Epithelial cell of proximal tubule (primary cell): ENCODE measurements around the gene DYSF. TPM values are rescaled to one million over a fixed set of nuclear protein-coding genes. Genes with fewer than 3 reads are reported as not detected.

ENCODE experiments used
- DNase-seq: peaks from one replicate; pipeline ENCODE4 v3.0.0-alpha.2; 2011; ENCODE audit warnings: low read depth
- H3K4me3 ChIP-seq: 2 replicates; pipeline ENCODE4 v1.5.1; 2011; ENCODE audit warnings: low read depth, mild to moderate bottlenecking, low read length
- total RNA-seq: library from RNA; depleted of rRNA; stranded (reverse); fragments of >200 nt; gene quantifications from 2 replicates; pipeline ENCODE4 v1.2.3, GENCODE V29; 2015
- TF ChIP-seq, protein P1 (sequence below): conservative IDR thresholded peaks from 2 replicates; pipeline ENCODE4 v1.5.1; 2012; ENCODE audit warnings: low read depth, mild to moderate bottlenecking, low read length

The DYSF gene
- total RNA-seq, 1 donor from 2014 or later: 6.3 TPM

DNA sequence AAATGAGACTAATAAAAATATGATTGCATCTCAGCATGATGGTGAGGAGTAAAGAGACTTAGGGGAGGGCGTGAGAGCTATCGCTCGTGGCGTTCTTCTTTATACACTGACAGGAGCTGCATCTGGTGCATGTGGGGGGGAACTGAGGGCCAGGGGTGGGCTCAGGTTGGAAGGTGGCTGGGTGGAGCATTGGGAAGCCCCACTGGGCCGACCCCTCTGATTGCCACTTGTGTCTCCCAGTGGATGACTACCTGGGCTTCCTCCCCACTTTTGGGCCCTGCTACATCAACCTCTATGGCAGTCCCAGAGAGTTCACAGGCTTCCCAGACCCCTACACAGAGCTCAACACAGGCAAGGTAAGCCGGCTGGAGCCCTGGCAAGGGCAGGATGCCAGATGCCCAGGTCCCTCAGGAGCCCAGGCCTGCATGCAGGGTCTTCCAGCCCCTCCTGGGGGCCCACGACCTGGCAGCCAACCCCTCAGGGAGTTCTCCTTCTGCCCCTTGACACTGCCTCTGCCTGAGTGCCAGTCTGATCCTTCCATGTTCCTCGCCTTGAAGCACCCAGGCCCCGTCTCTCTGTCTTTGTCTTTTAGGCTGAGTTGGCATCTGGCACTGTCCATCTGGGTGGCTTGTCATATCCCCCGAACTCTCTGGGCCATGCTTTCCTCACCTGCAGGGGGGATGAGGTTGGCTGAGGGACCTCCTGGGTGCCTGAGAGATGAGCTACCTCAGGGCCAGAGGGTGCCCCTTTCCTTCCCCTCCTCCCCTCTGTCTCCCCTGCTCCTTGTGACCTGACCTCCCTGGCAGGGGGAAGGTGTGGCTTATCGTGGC, 97.7 kb downstream of the DYSF start:
- H3K4me3 ChIP-seq: no peak overlapping the region
- DNase-seq: no peak
- TF ChIP-seq, protein P1, sequence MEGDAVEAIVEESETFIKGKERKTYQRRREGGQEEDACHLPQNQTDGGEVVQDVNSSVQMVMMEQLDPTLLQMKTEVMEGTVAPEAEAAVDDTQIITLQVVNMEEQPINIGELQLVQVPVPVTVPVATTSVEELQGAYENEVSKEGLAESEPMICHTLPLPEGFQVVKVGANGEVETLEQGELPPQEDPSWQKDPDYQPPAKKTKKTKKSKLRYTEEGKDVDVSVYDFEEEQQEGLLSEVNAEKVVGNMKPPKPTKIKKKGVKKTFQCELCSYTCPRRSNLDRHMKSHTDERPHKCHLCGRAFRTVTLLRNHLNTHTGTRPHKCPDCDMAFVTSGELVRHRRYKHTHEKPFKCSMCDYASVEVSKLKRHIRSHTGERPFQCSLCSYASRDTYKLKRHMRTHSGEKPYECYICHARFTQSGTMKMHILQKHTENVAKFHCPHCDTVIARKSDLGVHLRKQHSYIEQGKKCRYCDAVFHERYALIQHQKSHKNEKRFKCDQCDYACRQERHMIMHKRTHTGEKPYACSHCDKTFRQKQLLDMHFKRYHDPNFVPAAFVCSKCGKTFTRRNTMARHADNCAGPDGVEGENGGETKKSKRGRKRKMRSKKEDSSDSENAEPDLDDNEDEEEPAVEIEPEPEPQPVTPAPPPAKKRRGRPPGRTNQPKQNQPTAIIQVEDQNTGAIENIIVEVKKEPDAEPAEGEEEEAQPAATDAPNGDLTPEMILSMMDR: no peak

DNA sequence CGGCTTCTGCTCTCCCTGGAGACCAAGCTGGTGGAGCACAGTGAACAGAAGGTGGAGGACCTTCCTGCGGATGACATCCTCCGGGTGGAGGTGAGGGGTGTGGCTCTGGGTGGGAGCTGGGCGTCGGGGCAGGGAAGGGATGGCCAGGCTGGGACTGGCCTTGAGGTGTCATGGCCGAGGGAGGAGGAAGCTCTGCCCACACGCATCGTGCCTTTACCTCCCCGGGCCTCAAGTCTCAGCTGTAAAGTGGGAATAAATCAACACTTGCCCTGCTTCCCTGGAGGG, 98.2 kb downstream of the DYSF start:
- no peak for DNase-seq
- no peak overlapping the region for H3K4me3 ChIP-seq
- TF ChIP-seq, protein P1: no peak

DNA sequence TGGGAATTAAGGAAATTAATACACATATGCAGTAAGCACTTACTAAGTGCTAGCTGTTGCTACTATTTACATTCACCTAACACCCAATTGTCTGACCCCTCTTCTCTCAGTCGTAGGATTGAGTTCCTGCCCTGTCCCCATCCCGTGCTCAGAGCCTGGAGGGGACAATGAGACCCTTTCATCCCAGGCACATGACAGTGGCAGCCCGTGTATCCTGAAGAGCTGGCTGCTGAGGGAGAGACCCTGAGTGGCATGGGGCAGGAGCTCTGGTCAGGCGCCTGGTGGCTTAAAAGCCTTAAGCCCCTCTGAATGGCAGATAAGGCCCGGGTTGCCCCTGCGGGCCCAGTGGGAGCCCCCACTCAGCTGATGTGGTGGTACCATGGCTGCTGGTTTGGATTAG, 99.0 kb downstream of the DYSF start:
- H3K4me3 ChIP-seq: no peak overlapping the region
- TF ChIP-seq, protein P1: no peak
- no peak for DNase-seq

DNA sequence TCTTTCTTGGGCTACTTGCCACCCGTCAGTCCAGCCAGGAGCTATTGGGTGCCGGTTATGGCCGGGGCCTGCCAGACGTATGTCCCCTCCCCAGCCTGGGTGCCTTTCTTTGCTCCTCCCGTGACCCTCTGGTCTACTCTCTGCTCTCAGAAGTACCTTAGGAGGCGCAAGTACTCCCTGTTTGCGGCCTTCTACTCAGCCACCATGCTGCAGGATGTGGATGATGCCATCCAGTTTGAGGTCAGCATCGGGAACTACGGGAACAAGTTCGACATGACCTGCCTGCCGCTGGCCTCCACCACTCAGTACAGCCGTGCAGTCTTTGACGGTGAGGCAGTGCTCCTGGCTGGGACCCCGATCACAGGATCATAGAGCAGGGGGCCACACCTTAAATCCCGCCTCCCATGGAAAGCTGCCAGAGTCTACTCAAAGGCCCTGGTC, 99.5 kb downstream of the DYSF start:
- TF ChIP-seq, protein P1: no peak
- no peak for DNase-seq
- no peak overlapping the region for H3K4me3 ChIP-seq

DNA sequence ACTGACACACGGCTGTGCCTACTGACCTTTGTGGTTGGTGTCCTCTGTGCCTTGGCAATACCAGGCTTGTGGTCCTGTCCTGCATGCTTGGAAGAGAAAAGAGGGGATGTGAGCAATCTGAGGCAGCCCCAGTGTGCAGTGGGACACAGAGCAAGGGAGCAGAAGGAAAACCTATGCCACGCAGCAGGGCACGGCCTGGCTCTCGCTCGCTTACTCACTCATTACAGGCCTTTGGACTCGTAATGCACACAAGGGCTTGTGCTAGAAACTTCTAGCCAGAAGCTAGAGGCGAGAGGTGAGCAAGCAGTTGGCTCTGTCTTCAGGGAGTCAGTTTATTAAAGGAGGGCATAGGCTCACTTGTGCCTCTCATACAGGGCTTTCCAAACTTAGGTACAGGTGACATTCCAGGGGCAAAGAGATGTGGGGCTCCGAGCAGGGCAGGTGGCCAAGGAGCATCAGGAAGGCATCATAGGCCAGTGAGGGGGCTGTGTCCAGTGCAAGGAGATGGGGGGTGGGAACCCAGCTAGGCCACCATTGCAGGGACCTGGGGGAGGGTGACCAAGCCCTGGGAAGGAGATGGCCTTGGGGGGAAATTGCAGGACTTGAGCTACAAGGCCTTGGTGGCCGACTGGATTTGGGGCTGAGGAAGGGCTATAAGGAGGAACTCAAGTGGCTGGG, 100.8 kb downstream of the DYSF start:
- no peak overlapping the region for H3K4me3 ChIP-seq
- no peak for DNase-seq
- TF ChIP-seq, protein P1: no peak

DNA sequence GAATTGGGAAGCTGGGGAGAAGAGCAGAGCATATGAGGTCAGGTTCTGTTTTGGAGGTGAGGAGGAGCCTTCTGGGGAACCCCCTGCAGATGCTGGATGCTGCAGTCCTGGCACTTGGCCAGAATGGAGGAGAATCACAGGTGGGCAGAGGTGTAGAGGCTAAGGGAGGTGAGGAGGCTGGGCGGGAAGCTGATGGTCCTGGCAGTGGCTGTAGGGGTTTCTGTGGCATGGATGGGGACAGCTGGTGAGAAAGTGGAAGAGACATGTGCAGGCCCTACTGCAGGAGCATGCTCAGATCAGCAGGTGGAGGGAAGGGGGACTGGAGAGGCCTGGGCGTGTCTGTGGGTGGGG, 101.3 kb downstream of the DYSF start:
- TF ChIP-seq, protein P1: no peak
- no peak overlapping the region for H3K4me3 ChIP-seq
- DNase-seq: no peak
